Measurements from ENCODE around the gene COX10.
"Not testable (repeated sequence)": the region's sequence is repeated elsewhere in the genome, so short reads cannot be mapped to it uniquely, and the experiment has no call there.

The COX10 gene

DNA sequence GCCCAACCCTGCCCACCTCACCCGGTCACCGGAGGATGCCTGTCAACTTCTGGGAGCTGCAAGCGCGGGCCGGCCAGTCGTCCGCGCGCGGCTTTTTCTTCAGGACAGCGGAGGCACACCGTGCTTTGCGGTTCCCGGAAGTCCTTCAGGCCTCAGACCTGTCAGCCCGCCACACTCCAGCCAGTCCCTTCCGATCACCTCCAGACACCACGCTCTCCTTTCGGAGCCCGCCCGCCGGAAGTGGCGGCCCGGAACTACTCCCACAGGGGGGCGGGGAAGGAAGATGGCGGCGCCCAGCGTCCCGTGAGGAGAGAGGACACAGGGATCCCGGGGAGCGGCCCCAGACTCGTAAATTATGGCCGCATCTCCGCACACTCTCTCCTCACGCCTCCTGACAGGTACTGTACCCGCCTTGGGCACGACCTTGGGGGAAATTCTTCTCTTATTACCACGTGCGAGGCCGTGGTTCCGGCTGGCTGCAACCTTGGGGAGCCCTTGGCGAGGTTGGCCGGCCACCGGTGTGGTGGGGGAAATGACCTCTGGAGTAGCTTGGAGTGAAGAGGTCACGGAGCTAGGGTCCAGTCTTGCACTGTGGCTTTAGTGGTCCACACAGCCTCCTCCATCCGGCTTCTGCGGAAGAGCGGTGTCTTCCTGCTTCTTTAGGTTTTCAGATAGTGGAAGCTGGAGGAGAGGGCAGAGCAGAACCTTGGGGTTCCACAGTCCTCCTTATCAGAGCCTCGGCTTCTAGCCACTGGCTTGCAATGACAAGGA lies at the start of gene COX10:
Gene COX10, plus strand, starts transcription at position 254 of the 771 bp plus-strand sequence. Its CDS starts 102 bp downstream, at position 356.
- DNase-seq, result peak; percentile 59 to 87

GRCh38 chr17:14021651-14022294 lies 47.5 kb upstream of the COX10 start:
- not testable (repeated sequence) for DNase-seq

- not testable (repeated sequence) for DNase-seq
Observed at GRCh38 chr17:14029755-14030154, 39.5 kb upstream of the COX10 start.

DNA sequence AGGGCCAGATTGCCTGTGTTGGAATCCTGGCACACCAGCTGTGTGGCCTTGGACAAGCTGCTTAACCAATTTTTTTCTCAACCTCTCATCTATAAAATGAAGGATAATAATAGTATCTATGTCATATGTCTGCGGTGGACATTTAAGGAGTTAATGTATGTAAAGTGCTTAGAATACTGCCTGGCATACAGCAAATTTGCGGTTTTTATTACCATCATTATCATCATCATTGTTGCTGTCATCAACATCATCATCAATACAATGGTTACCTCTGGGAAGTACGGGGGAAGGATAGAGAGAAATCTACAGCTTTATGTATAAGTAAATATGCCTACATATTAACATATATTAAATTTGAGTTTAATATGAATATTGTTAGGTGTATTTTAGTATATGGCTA lies 37.1 kb upstream of the COX10 start:
- DNase-seq, result no peak

DNA sequence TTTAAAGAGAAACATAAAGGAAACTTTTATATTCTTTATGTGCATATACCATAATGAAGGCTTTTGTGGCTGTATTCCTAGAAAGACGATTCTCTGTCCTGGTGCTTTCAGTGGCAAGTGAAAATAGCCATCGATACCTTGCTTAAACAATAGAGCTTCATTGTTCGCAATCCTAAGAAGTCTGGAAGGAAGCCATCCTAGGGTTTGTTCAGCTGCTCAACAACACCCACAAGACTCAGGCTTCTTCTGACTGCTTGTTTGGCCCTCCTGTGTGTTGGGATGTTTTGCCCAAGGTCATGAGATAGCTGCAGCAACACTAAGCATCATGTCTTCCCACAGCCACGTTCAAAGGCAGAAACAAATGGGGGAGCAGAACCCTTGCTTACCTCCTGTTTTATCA lies 36.1 kb upstream of the COX10 start:
- DNase-seq, result no peak

DNA sequence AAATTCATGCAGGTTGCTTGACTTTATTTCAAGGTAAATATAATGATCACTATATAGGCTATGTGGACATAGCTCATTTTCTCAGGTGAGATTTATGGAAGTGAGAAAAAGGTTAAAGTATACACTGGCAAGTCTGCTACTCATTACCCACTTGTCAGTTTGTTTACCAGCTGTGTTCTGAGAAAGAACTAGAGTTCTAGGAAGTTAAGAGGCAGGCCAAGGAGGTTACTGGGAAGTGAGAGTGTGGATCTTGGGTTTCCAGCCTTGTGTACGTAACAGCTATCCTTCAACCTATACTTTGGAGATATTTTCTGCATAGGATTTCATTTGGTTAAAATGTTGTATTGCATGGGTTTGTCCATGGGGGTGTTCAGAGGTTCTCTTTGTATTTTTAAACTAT lies 31.9 kb upstream of the COX10 start:
- no peak for DNase-seq

DNA sequence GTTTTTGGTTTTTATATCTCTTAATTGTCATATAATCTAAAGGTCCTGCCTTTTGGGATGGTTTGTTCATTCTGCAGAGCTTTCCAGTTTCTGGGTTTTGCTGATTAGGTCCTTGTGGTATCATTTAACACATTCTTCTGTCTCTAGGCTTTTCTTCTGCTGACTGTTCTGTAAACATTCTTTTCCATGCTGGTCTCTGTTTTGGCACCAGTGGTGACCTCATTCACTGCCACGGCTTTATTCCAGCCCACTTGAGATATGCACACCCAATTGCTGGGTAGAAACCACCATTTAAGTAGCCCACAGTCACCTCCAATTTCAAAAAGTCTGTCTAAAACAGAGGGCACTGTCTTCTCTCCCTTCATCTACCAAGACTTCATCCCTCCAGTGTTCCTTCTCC lies 31.1 kb upstream of the COX10 start:
- no peak for DNase-seq

- DNase-seq, result no peak
Observed at GRCh38 chr17:14042411-14042810, 26.9 kb upstream of the COX10 start.

GRCh38 chr17:14044702-14045101 lies 24.6 kb upstream of the COX10 start:
- DNase-seq, result no peak

GRCh38 chr17:14046978-14047377 lies 22.3 kb upstream of the COX10 start:
- DNase-seq, result no peak

DNA sequence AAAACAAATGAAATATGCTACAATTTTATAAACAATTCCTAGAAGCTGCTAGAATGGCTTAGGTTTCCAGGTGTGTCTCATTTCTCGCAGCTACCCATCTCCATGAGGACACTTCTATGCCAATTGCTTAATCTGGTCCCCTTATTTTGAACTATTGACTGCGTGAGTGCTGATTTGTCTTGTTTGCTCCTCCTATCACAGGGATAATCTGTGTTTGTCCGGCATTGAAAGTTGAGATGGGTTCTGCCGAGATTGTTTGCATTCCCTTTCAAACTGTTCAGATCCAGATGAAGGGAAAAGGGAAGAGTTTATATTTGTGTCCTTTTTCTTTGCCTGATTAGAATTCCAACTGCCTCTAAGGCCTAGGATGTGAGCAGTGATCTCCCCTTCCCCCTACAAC lies 21.7 kb upstream of the COX10 start:
- DNase-seq, result no peak

DNA sequence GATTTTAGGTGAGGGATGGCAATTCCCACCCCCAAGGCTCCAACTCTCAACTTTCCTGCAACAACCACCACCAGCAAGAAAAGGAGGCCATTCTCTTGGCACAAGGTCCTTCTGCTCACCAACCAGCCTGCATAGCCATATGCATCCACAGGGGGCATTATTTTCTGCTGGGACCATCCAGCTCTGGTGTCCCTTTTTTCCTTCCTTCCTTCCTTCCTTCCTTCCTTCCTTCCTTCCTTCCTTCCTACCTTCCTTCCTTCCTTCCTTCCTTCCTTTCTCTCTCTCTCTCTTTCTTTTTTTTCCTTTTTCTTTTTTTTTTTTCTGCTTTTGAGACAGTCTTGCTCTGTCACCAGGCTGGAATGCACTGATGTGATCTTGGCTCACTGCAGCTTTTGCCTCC lies 21.1 kb upstream of the COX10 start:
- DNase-seq, result peak in 1 of 2 experiments; percentile 14

DNA sequence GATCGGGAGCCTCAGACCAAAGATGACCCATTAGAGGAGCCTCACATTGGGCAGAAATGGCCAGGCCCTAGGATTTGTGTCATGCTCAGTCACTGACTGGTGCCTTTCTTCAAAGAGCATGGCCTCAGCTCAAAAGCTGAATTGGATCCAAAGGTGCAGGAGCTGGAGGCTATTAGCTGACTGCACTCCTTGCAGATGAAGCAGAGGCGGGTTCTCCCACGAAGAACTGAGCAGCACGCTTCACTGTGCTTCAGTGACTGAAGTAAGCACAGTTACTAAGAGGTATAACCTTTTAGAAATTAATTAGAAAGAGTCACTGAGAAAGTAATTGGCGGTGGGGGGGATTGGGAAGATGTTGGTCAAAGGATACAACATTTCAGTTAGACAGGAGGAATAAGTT lies 18.7 kb upstream of the COX10 start:
- DNase-seq, result no peak

DNA sequence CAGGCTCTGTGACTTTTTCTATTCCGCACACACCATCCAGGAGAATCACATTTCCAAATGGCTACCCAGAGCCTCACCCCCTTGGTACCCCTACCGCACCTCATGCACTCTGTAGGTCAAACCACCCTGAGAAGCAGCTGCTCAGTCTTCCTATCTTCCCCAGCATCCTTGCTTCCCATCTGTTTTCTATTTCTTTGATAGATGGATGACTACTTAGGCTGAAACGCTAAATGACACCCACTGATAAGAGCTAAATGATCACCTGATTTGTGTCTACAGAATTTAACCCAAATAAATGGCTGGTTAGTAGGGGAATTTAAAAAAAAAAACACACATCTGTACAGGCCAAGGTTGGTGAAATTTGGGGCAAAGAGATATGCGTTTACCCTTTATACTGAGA lies 17.6 kb upstream of the COX10 start:
- DNase-seq, result no peak

DNA sequence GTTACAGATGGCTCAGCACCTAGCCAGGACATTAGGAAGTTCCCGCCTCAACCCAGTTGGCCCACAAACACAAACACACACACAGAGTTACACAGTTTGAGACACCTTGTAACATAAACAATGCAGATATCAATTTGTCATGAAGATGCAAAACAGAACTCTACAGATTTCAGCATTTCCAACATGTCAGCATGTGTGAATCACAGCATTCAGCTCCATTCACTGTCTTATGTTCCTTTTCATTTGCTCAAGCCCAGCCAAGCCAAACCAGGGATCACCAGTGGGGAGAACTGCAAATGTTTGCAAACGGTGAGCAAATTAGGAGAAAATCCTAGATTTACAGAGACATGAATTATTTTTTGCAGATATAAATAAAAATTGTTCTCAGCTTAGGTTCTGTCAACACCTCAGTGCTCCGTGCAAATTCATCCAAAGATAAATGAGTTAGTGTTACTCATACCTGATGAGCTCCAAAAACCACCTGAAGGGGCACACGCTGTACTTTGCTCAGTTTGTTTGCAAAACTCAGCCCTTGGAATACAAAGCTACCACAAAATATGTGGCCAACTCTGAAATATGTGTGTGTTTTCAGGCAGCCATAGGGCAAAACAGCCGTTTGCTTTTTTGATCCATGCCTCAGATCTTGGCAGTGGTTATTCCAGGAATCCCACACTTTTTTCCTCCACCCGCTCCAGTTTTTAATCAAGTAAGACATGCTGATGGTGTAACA lies 16.3 kb upstream of the COX10 start:
- DNase-seq, result no peak

DNA sequence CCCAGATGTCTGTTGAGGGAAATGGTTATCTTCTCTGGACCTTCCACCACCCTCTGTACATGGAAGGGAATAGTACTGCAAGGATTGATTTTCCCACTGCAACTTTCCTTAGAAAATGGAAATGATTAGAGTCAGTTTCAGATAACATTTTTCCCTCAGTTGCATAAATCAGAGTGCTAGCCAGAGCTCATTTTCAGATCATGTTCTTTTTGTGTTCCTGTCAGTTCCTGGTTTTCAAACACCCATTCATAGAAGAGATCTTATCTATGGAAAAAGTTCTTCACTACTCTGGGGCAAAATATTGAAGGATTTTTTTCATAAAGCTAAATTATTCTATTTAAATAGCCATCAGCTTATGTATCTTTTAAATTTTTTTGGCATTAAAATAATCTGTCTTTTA lies 11.7 kb upstream of the COX10 start:
- no peak for DNase-seq

- no peak for DNase-seq
Observed at GRCh38 chr17:14058051-14058450, 11.3 kb upstream of the COX10 start.

GRCh38 chr17:14060706-14061105 lies 8.6 kb upstream of the COX10 start:
- no peak for DNase-seq

- DNase-seq, result no peak
Observed at GRCh38 chr17:14061666-14062560, 7.4 kb upstream of the COX10 start.

- no peak for DNase-seq
Observed at GRCh38 chr17:14067347-14067746, 2.0 kb upstream of the COX10 start.

DNA sequence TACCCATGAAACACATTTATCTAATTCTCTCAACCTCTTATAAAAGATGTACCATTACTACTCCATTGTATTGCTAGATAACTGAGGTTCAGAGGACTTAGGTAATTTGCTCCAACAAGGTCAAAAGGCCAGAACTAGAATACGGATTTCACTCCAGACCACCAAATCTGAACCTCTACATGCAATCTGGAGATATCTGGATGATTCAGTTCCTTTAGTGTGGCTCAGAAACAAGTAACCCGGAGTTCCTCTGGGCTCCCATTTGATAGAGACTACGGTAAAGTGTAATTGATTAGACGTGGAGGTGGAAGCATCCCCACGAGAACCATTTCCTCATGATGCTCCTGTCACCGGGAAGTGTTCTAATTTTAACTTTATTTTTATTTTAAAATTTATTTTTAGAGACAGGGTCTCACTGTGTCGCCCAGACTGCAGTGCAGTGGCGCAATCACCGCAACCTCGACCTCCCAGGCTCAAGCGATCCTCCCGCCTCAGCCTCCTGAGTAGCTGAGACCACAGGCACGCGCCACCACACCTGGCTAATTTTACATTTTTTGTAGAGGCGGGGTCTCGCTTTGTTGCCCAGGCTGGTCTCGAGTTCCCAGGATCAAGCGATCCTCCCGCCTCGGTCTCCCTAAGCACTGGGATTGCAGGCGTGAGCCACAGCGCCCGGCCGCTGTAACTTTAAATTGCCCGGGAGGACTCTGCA lies 608 bp upstream of the COX10 start:
- DNase-seq, result no peak

- no peak for DNase-seq
Observed at GRCh38 chr17:14070344-14070984, 1.2 kb downstream of the COX10 start.

Measured in NCI-H526 (cell line).